Stimulated activated naive CD8-positive, alpha-beta T cell treated with anti-CD3 and anti-CD28 coated beads, Interleukin-15, Interleukin-2, amounts not matched to agents 100 U/mL and 50 U/mL, for 24 hours (primary cell): ENCODE measurements around the gene MTUS2.

Experiments used
- ATAC-seq: fragments of 150-1000 bp; cut with Tn5 transposase; one replicate; pipeline ENCODE4 v1.10.0; 2021
- DNase-seq: peaks from one replicate; pipeline ENCODE4 v3.0.0; 2021

The MTUS2 gene

GRCh38 chr13:29024783-29025182 is 204.6 kb downstream of the MTUS2 start:
- no peak for ATAC-seq
- DNase-seq = no peak

- ATAC-seq = no peak
Measured at GRCh38 chr13:29028868-29029267, 208.7 kb downstream of the MTUS2 start.

GRCh38 chr13:29038700-29039099 is 218.6 kb downstream of the MTUS2 start:
- no peak for ATAC-seq

More at GRCh38 chr13:29028868-29029267, 208.7 kb downstream of the MTUS2 start:
- no peak for DNase-seq

GRCh38 chr13:29039212-29039611 is 219.1 kb downstream of the MTUS2 start:
- DNase-seq (no peak), ATAC-seq (no peak)

More at GRCh38 chr13:29038700-29039099, 218.6 kb downstream of the MTUS2 start:
- DNase-seq = no peak

- no peak for ATAC-seq
- DNase-seq = no peak
Measured at GRCh38 chr13:29046588-29046987, 226.4 kb downstream of the MTUS2 start.

- no peak for ATAC-seq
- no peak for DNase-seq
Measured at GRCh38 chr13:29049524-29049923, 229.4 kb downstream of the MTUS2 start.

GRCh38 chr13:29050719-29051118 is 230.6 kb downstream of the MTUS2 start:
- DNase-seq (no peak), ATAC-seq (no peak)

- ATAC-seq (no peak), DNase-seq (no peak)
Measured at GRCh38 chr13:29059800-29060199, 239.7 kb downstream of the MTUS2 start.

GRCh38 chr13:29065142-29065541 is 245.0 kb downstream of the MTUS2 start:
- ATAC-seq (no peak), DNase-seq (no peak)

- DNase-seq = no peak
- no peak for ATAC-seq
Measured at GRCh38 chr13:29067306-29067945, 247.3 kb downstream of the MTUS2 start.

- no peak for DNase-seq
- no peak for ATAC-seq
Measured at GRCh38 chr13:29073755-29074154, 253.6 kb downstream of the MTUS2 start.

- no peak for ATAC-seq
- no peak for DNase-seq
Measured at GRCh38 chr13:29077051-29077813, 257.1 kb downstream of the MTUS2 start.

- ATAC-seq (no peak), DNase-seq (no peak)
Measured at GRCh38 chr13:29081036-29081435, 260.9 kb downstream of the MTUS2 start.

GRCh38 chr13:29081697-29082440 is 261.7 kb downstream of the MTUS2 start:
- ATAC-seq (no peak), DNase-seq (no peak)

- DNase-seq (no peak), ATAC-seq (no peak)
Measured at GRCh38 chr13:29099781-29100406, 279.8 kb downstream of the MTUS2 start.

- DNase-seq (no peak), ATAC-seq (no peak)
Measured at GRCh38 chr13:29100758-29101157, 280.6 kb downstream of the MTUS2 start.

GRCh38 chr13:29101409-29101808 is 281.3 kb downstream of the MTUS2 start:
- DNase-seq (no peak), ATAC-seq (no peak)

- no peak for ATAC-seq
Measured at GRCh38 chr13:29101905-29102304, 281.8 kb downstream of the MTUS2 start.

GRCh38 chr13:29103065-29103800 is 283.1 kb downstream of the MTUS2 start:
- DNase-seq (no peak), ATAC-seq (no peak)

More at GRCh38 chr13:29101905-29102304, 281.8 kb downstream of the MTUS2 start:
- DNase-seq = no peak

GRCh38 chr13:29104461-29104860 is 284.3 kb downstream of the MTUS2 start:
- ATAC-seq = no peak

GRCh38 chr13:29105779-29106178 is 285.6 kb downstream of the MTUS2 start:
- DNase-seq (no peak), ATAC-seq (no peak)

More at GRCh38 chr13:29104461-29104860, 284.3 kb downstream of the MTUS2 start:
- DNase-seq = no peak

- ATAC-seq = no peak
- no peak for DNase-seq
Measured at GRCh38 chr13:29106651-29107050, 286.5 kb downstream of the MTUS2 start.
